Upper lobe of left lung (tissue), 4 donors: ENCODE results near the gene DGKG.

Source experiments
- POLR2A ChIP-seq, 4 donors: fragments of 450-650 bp; IDR thresholded peaks; one replicate each; pipeline ENCODE4 v1.5.1; 2016 to 2017; ENCODE audit warnings: antibody characterized with exemption in 4 of 4, mild to moderate bottlenecking in 2 of 4
- POLR2AphosphoS5 ChIP-seq, 2 donors: sonication (generic); formaldehyde crosslinking; IDR thresholded peaks; one replicate each; pipeline ENCODE4 v1.5.1; 2017; ENCODE audit warnings: antibody characterized with exemption in 2 of 2

DNA sequence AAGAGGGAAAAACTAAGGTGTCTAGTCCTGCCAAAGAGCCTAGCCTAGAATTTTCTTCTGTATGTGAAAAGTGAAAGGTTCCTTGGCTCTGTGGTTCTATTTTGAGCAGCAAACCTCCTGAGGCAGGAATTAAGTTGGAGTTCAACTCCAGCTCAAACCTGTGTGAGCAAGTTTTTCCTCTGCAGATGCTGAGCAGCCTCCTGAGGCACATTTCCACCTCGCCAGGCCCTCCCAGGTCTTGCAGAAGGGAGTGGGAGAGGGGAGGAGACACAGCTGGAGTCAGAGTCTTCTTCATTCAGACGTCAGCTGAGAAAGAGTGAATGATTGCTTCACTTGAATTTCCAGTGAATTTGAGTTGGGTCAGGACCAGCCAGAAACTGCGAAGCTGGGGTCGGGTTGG is 183.6 kb downstream of the DGKG start:
- TF ChIP-seq POLR2A (IDR thresholded peaks at IDR 0.05) (no peak), POLR2AphosphoS5 (IDR thresholded peaks at IDR 0.05) (no peak)
